GM19455 (cell line): Measurements from ENCODE around the gene ATP5MK.
A peak's percentile ranks its signal among the peaks of the same experiment; 100 is the strongest.
"Not testable (repeated sequence)": the region's sequence is repeated elsewhere in the genome, so short reads cannot be mapped to it uniquely, and the experiment has no call there.

Source experiments
- ATAC-seq: cut with Tn5 transposase; IDR thresholded peaks from one replicate; pipeline ENCODE4 v1.9.1; 2021; ENCODE audit not compliant: unreplicated experiment

Gene ATP5MK, protein sequence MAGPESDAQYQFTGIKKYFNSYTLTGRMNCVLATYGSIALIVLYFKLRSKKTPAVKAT

GRCh38 chr10:103396067-103396788 lies at the start of gene ATP5MK, which contains the start of gene PDCD11:
TSS of gene ATP5MK (minus strand) at chr10:103396475. CDS start at chr10:103392457, 4,018 bp downstream.
TSS of gene PDCD11 (plus strand) at chr10:103396626. CDS start at chr10:103398427, 1,801 bp downstream.
- ATAC-seq, result peak; percentile 99

DNA sequence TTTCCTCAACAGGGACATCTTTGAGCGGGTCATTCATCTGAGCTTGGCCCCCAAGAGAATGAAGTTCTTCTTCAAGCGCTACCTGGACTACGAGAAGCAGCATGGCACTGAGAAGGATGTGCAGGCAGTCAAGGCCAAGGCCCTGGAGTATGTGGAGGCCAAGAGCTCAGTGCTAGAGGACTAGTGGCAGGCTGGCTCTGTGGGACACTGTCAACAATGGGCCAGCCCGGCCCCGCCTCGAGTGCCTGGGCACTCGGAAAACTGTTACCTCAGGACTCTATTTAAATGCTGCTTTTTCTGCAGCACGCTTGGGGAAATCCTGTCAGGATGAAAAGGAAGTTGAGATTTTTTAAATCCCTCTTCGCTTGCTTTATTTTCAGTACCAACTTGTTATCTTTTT lies 49.1 kb upstream of the ATP5MK start:
- no peak for ATAC-seq

GRCh38 chr10:103444478-103444877 lies 48.2 kb upstream of the ATP5MK start:
- ATAC-seq, result no peak

DNA sequence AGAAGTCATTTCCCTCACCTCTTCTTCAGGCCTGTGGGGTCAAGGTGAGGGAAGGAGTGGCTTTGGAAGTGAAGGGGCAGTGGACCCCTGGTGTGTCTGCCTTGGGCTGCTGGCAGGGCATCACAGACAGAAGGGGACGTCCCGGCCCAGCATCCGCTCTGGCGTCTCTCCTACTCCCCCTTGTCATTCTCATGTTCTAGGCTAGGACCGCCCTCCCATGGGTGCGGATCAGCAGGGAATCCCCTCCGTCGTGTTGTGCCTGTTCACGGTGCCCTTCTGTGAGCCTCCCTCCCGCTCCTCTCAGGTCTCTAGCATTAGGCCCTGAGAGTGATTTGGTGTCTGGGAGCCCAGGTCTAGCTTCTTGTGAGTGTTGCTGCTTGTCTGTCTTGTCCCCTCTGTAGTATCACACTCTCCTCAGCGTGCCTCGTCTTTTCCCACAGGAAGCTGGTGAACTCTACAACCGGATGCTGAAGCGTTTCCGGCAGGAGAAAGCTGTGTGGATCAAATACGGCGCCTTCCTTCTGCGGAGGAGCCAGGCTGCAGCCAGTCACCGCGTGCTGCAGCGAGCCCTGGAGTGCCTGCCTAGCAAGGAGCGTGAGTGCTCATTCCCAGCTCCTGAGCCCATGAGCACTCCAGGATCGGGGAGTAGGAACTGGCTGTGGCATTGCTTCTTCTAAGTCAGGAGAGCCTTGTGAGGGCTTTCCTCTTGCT lies 47.4 kb upstream of the ATP5MK start:
- no peak for ATAC-seq

DNA sequence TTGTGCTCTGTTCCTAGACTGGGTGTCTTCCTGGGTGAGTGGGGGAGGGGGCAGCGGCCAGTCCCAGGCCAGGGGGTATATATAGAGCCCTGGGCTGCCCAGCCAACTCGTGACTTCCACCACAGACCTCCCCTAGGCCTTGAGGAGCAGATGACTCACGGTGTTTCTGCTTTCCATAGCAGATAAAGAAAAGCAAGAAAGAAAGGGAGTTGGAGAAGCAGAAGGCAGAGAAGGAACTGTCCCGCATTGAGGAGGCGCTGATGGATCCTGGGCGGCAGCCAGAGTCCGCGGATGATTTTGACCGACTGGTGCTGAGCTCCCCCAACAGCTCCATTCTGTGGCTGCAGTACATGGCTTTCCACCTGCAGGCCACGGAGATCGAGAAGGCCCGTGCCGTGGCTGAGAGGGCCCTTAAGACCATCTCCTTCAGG lies 45.8 kb upstream of the ATP5MK start:
- no peak for ATAC-seq

DNA sequence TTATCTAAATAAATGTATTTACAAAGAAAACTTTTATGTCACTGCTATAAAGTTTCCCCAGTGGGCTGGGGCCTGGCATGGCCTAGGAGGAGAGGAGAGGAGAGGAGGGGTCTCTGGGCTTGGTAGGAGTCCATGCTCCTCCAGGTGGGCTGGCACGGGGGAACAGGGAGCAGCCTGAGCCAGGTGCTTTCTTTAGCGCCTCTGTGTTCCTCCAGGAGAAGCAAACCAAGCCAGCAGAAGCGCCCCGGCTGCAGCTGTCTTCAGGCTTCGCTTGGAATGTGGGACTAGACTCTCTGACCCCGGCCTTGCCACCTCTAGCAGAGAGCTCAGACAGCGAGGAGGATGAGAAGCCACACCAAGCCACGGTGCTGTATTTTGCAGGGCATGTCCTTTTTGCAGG lies 45.3 kb upstream of the ATP5MK start:
- no peak for ATAC-seq

- ATAC-seq, result no peak
These were observed 44.9 kb upstream of the ATP5MK start for GRCh38 chr10:103441206-103441605.

GRCh38 chr10:103440416-103440815 lies 44.1 kb upstream of the ATP5MK start:
- no peak for ATAC-seq

DNA sequence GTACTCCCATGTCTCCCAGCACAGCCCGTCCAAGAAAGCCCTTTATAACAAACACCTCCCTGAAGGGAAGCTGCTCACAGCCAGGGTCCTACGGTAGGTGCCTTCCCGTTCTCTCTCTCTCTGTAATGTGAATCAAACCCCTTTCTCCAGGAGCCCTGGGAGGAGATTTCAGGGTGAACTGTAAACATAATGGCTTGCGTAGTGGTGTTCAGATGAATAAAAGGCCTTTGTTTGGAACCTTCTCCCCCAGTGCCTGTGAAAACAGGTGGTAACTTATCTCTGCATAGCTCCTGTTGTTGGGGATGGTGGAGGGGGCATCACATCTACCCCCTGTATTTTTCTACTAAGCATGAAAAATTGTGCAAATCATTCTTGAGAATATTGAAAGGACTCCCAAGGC lies 43.5 kb upstream of the ATP5MK start:
- ATAC-seq, result no peak

GRCh38 chr10:103433858-103434257 lies 37.6 kb upstream of the ATP5MK start:
- ATAC-seq, result no peak

GRCh38 chr10:103431902-103432301 lies 35.6 kb upstream of the ATP5MK start:
- ATAC-seq, result no peak

DNA sequence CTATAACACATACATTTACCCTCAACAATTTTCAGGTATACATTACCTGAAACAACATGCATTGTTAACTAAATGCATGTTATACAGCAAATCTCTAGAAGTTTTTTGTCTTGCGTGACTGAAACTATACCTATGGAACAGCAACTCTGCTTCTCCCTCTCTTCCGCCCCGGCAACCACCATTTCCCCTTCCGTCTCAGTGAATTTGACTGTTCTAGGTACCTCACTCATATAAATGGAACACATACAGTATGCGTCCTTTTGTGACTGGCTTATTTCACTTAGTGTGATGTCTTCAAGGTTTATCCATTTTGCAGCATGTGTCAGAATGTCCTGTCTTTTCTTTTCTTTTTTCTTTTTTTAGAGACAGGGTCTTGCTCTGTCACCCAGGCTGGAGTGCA lies 33.4 kb upstream of the ATP5MK start:
- ATAC-seq, result no peak

DNA sequence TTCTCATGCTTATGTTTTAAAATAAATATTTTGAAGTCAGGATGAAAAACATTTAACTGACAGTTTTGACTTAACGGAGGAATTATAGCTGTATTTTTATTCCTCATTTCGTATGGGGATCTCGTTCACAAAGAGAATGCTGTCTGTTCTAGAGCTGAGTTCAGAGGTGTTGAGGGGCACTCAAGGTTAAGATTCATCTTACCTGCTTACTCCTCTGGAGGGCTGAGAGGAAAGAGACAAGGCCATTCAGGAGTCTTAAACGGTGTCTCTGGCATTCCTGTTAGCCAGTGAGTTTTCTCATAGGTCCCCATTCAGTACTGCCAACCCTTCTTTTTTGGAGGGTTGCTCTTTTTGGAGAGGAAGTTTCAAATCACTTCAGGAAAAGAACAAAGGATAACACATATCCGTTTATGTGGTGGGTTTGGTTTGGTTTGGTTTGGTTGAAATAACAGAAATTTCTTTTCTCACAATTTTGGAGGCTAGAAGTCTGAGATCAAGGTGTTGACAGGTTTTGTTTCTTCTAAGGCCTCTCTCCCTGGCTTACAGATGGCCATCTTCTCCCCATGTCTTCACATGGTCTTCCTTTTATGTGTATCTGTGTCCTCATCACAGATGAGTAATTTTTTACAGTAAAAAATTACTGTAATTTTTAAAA lies 32.8 kb upstream of the ATP5MK start:
- ATAC-seq, result no peak

GRCh38 chr10:103427866-103428265 lies 31.6 kb upstream of the ATP5MK start:
- ATAC-seq, result no peak

- no peak for ATAC-seq
These were observed 27.5 kb upstream of the ATP5MK start for GRCh38 chr10:103423748-103424147.

DNA sequence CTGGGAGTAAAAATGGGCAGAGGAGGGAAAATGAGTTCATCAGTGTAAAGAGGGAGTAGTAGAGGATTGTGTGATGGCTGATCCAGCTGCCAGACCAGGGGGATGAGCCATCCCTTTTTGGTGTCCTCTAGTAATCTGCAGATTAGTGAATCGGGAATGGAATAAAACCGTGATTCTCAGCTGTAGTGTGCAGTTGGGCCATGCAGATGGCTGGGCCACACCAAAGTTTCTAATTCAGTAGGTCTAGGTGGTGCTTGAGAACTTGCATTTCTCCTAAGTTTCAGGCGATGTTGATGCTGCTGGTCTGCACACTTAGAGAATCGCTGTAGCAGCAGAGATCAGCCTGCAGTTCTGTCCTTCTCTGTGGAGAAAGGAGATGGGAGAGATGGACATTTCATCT lies 22.8 kb upstream of the ATP5MK start:
- ATAC-seq, result no peak

DNA sequence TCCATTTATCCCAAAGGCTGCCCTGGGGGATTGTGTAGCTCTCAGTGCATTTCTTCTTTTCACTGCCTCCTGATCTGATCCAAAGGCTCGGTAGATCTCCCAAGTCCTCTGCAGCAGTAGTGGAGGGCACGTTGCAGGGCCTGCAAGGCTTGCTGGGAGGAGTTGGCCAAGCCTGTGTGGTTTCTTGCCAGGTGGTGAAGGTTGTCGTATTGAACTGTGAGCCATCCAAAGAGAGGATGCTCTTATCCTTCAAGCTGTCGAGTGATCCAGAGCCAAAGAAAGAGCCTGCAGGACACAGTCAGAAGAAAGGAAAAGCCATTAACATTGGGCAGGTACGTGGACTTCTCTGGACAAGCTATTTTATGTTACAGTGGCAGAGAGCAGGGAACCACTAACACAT lies 21.3 kb upstream of the ATP5MK start:
- no peak for ATAC-seq

GRCh38 chr10:103417148-103417469 lies 20.8 kb upstream of the ATP5MK start:
- ATAC-seq, result not testable (repeated sequence)

DNA sequence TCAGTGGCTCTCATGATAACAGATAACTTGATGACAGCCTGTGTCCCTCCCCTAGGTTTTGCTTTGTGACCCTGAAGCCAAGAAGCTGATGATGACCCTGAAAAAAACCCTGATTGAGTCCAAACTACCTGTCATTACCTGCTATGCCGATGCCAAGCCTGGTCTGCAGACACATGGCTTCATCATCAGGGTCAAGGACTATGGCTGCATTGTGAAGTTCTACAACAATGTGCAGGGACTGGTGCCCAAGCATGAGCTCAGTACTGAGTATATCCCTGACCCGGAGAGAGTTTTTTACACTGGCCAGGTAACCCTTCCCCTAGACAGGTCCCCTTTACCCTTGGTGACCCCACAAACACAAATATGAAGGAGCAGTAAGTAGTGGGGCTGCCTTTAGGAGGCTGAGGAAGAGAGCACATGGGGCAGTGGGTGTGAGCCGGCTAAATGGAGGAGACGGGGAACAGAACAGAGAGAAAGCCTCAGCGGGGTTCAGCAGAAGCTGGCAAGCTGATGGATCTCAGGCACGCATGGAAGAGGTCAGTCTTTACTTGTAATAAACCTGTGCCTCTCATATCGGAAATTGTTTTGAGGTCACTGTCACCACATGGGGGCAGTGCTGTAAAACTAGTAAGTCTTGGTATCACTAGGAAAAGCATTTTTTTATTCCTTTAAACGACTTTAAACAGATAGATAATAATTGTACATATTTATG lies 20.3 kb upstream of the ATP5MK start:
- no peak for ATAC-seq

DNA sequence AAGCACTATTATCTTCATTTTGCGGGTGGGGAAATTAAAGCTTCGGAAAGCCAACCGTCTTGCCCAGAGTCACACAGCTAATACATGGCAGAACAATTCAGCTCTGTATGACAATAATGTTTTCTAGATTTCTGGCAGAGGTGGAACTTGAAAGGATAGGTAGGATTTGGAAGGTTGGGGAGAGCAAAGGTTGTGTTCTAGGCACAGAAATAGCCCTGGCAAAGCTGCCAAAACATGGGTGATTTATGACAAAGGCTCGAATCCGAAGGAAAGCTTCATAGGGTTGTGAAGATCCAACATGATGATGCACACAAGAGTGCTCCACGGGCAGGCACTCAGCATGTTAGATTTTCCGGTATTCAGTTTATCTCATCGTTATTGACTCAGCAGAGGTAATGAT lies 19.3 kb upstream of the ATP5MK start:
- no peak for ATAC-seq

DNA sequence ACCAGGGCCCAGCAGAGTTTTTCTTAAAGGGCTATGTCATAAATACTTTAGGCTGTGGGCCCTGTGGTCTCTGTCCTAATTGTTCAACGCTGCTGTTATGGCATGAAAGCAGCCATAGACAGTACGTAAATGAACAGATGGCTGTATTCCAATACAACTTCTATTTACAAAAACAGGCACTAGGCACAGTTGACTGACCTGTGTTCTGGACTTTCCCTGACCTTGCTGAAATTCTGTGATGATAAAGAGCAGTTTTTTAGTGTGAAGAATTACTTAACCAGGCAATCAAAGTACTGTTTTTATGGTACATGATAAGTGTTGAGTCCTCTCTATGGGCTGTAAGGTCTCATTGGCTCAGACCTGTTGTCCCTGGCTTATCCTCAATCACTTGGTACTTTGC lies 17.3 kb upstream of the ATP5MK start:
- no peak for ATAC-seq
